ENCODE results near the gene MRPL32.

DNA sequence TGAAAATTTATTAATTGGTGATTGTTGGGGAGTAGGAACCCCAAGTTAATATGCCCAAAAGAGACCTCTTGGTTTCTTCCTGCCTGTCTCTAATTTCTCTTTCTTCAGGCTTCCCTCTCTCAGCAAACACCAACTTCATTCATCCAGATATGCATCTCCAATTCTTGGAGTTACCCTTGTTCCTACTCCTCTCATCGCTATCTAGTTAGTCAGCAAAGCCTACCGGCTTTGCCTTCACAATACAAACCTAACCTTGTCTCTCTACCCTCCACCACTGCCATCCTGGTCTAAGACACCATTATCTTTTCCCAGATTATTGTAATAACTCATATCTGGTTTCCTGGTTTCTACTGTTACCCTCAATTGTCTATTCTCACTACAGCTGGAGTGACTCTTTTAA is 47.9 kb downstream of the MRPL32 start:
- TF ChIP-seq CTCF (IDR thresholded peaks at IDR 0.05; ENCODE audit: borderline replicate concordance, extremely low read depth, low read length, poor library complexity, severe bottlenecking), result no peak
- no peak for TF ChIP-seq EZH2 (IDR thresholded peaks at IDR 0.05; ENCODE audit: borderline replicate concordance, low read depth, low read length, severe bottlenecking)
